AG09319 (cell line): Measurements from ENCODE around the gene PPP3CA.
A peak's percentile ranks its signal among the peaks of the same experiment; 100 is the strongest.
"Not testable (repeated sequence)": the region's sequence is repeated elsewhere in the genome, so short reads cannot be mapped to it uniquely, and the experiment has no call there.

Experiments
- DNase-seq: peaks from one replicate; pipeline ENCODE4 v3.0.0-alpha.2; 2010; ENCODE audit warnings: low read depth; ENCODE audit errors: extremely low read depth
- CTCF ChIP-seq: IDR thresholded peaks from 2 replicates; pipeline ENCODE4 v1.5.1; 2011; ENCODE audit warnings: low read depth, mild to moderate bottlenecking, inconsistent platforms, low read length, moderate library complexity

The PPP3CA gene

GRCh38 chr4:101102114-101102742, 245.1 kb downstream of the PPP3CA start:
- peak; percentile 86 for DNase-seq

GRCh38 chr4:101101072-101101471, 246.3 kb downstream of the PPP3CA start:
- no peak for DNase-seq
- TF ChIP-seq CTCF = no peak

More at GRCh38 chr4:101102114-101102742, 245.1 kb downstream of the PPP3CA start:
- TF ChIP-seq CTCF = no peak

- no peak for TF ChIP-seq CTCF
- DNase-seq = no peak
Measured at GRCh38 chr4:101098666-101099400, 248.5 kb downstream of the PPP3CA start.

DNA sequence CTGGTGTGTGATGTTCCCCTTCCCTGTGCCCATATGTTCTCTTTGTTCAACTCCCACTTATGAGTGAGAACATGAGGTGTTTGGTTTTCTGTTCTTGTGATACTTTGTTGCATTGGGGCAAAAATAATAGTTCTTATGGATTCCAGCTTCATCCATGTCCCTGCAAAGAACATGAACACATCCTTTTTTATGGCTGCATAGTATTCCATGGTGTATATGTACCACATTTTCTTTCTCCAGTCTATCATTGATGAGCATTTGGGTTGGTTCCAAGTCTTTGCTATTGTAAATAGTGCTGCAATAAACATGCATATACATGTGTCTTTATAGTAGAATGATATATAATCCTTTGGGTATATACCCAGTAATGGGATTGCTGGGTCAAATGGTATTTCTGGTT, 254.7 kb downstream of the PPP3CA start:
- not testable (repeated sequence) for DNase-seq

- no peak for TF ChIP-seq CTCF
- DNase-seq = no peak
Measured at GRCh38 chr4:101089168-101089567, 258.2 kb downstream of the PPP3CA start.

GRCh38 chr4:101086801-101087586, 260.3 kb downstream of the PPP3CA start:
- TF ChIP-seq CTCF = no peak
- DNase-seq = no peak

DNA sequence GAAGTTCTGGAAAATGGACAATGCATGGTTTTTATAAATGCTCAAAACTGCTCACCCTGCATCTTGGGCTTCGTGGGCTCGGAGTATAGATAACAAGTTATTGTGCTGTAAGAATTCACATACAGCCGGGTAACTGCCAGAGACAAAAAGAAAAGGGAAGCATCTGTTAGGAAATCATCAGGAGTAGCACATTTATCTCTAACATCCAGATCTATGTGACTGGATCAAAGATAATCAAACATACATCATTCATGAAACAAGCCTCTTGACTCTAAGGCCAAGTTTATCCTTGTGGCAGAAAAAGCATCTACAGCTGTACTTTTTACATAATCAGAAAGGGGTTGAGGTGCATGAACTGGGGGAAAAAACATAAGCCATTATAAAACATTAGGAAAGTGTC, 264.2 kb downstream of the PPP3CA start:
- no peak for TF ChIP-seq CTCF
- DNase-seq = no peak
